RWPE1 (cell line): ENCODE results near the gene GAST.
"Not testable (repeated sequence)": the region's sequence is repeated elsewhere in the genome, so short reads cannot be mapped to it uniquely, and the experiment has no call there.

Experiments
- CTCF ChIA-PET: fragments of 350-600 bp; sonication (Branson Sonifier 250); formaldehyde crosslinking; extraction: SDS; loops from one replicate; lab custom pipeline; 2021; lab: Yijun Ruan, JAX
- POLR2A ChIA-PET: fragments of 400-600 bp; formaldehyde crosslinking; extraction: SDS; loops from one replicate; lab custom pipeline; 2020; ENCODE audit warnings: antibody characterized with exemption; ENCODE audit not compliant: low non-redundant PET; lab: Yijun Ruan, JAX
- DNase-seq: peaks from one replicate; pipeline ENCODE4 v3.0.0; 2012; ENCODE audit warnings: low spot score
- H3K27ac ChIP-seq: fragments of 450-650 bp; 2 replicates; pipeline ENCODE4 v1.5.1; 2017
- CTCF ChIP-seq: fragments of 450-650 bp; conservative IDR thresholded peaks from 2 replicates; pipeline ENCODE4 v1.5.1; 2017; ENCODE audit warnings: low read depth, mild to moderate bottlenecking

GAST gene

GRCh38 chr17:41666237-41666641 is 45.9 kb upstream of the GAST start:
- ChIA-PET CTCF (interaction anchor here (0.6 to 8.2 kb wide), 16 partner anchors 10 to 1126 kb away, joined by 3 to 321 read pairs (median 4); partner anchors contain the start of genes EIF1, KRT15 and KRT17), POLR2A (no interaction called here)
- TF ChIP-seq CTCF: peak; percentile 58
- peak overlapping the region; percentile 100 for H3K27ac ChIP-seq
- no peak for DNase-seq

- peak overlapping the region; percentile 100 for H3K27ac ChIP-seq
- DNase-seq: peak; percentile 82
Observed at GRCh38 chr17:41666708-41667279, 45.3 kb upstream of the GAST start.

GRCh38 chr17:41667280-41668041 is 44.7 kb upstream of the GAST start:
- ChIA-PET POLR2A (interaction anchor here (0.7 kb wide), 1 partner anchor 14 kb away, joined by 4 read pairs; no protein-coding TSS in a partner anchor), CTCF (interaction anchor here (0.6 to 8.2 kb wide), 6 partner anchors 19 to 353 kb away, joined by 3 to 321 read pairs (median 8); partner anchors contain the start of gene EIF1)
- no peak for DNase-seq
- TF ChIP-seq CTCF: peak; percentile 66; the same call in 1 of the 2 replicates
- H3K27ac ChIP-seq: peak overlapping the region; percentile 100

More at GRCh38 chr17:41666708-41667279, 45.3 kb upstream of the GAST start:
- ChIA-PET POLR2A (no interaction called here), CTCF (interaction anchor here (0.6 to 8.2 kb wide), 14 partner anchors 10 to 1126 kb away, joined by 3 to 321 read pairs (median 4); partner anchors contain the start of genes EIF1, KRT15 and KRT17)
- peak; percentile 91 for TF ChIP-seq CTCF

- no peak for TF ChIP-seq CTCF
- POLR2A ChIA-PET: interaction anchor here (0.7 kb wide), 1 partner anchor 17 kb away, joined by 3 read pairs; the partner anchor contains the start of gene EIF1
- H3K27ac ChIP-seq: no peak overlapping the region
- CTCF ChIA-PET: no interaction called here
- no peak for DNase-seq
Observed at GRCh38 chr17:41672153-41672552, 40.0 kb upstream of the GAST start.

- CTCF ChIA-PET: interaction anchor here (0.6 to 1.8 kb wide), 3 partner anchors 9 to 27 kb away, joined by 3 to 5 read pairs (median 3); no protein-coding TSS in a partner anchor
- H3K27ac ChIP-seq, DNase-seq, POLR2A ChIA-PET: not testable (repeated sequence)
Observed at GRCh38 chr17:41675157-41676057, 36.7 kb upstream of the GAST start.

GRCh38 chr17:41676058-41676419 is 36.1 kb upstream of the GAST start:
- no peak overlapping the region for H3K27ac ChIP-seq

More at GRCh38 chr17:41676058-41676419, 36.1 kb upstream of the GAST start:
- no peak for TF ChIP-seq CTCF
- POLR2A ChIA-PET: no interaction called here
- no peak for DNase-seq
- CTCF ChIA-PET: interaction anchor here (1.1 to 1.8 kb wide), 2 partner anchors 10 to 13 kb away, joined by 3 to 5 read pairs; no protein-coding TSS in a partner anchor
